ENCODE results near the gene AASDHPPT. TPM values are rescaled to one million over a fixed set of nuclear protein-coding genes. Genes with fewer than 3 reads are reported as not detected.

The AASDHPPT gene
- total RNA-seq, 1 experiment from 2014 or later: 47.1 TPM

DNA sequence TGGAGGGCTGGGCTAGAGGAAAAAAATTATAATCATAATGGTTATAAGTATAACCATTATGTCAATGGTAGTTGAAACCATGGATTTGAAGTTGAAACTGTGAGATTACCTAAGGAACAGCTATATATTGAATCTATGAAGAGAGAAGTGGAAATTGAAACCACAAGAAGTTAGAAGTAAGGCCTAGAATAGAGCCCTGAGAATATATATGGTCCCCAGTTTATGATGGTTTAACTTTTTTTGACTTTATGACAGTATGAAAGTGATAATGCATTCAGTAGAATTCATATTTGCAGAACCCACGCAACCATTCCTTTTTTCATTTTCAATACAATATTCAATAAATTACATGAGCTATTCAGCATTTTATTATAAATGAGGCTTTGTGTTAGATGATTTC is 15.0 kb downstream of the AASDHPPT start:
- H2AK5ac ChIP-seq (ENCODE audit: insufficient read length, low read length): no peak overlapping the region
- no peak overlapping the region for H3K27ac Mint-ChIP-seq
- no peak overlapping the region for H3K4me3 Mint-ChIP-seq
- H3T11ph ChIP-seq (ENCODE audit: low read length): no peak overlapping the region
- H3K9me3 Mint-ChIP-seq: no peaks in the 10 kb centered on the region
- no peaks in the 10 kb centered on the region for H4K20me1 ChIP-seq (ENCODE audit: control insufficient read depth, insufficient read depth, insufficient read length)
- H4K8ac ChIP-seq (replicated peaks; ENCODE audit: insufficient read length, low read depth, low read length): no peak overlapping the region
- peaks cover 33 to 62% (median 61%) of the 10 kb centered on the region in 3 experiments; a peak in 6 of 7 replicates for H3K36me3 Mint-ChIP-seq (ENCODE audit: insufficient read depth in 1 of 3, low read depth in 3 of 3)
- no peak overlapping the region for H2BK20ac ChIP-seq (ENCODE audit: low read depth, low read length, poor library complexity, severe bottlenecking)
- H3K18ac ChIP-seq (ENCODE audit: insufficient read length, low read depth, low read length): no peak overlapping the region
- WGBS (ENCODE audit: extremely low coverage, insufficient read length, low lambda C conversion rate): no CpG with 5 or more reads among the region's 1 CpG
- H3K14ac ChIP-seq (ENCODE audit: insufficient read depth, low read length): no peak overlapping the region
- H2BK12ac ChIP-seq (ENCODE audit: insufficient read length, low read depth, low read length): no peak overlapping the region
- no peak overlapping the region for H3K4ac ChIP-seq (ENCODE audit: low read depth, low read length)
- no peaks in the 10 kb centered on the region for H3K23me2 ChIP-seq (ENCODE audit: insufficient read length, low read depth, low read length, poor library complexity, severe bottlenecking)
- H3K27me3 Mint-ChIP-seq (ENCODE audit: low read depth): no peaks in the 10 kb centered on the region
- H3K56ac ChIP-seq (ENCODE audit: insufficient read length, low read depth, low read length): no peak overlapping the region
- H3K79me2 ChIP-seq (ENCODE audit: insufficient read depth, low read length): peaks cover 4% of the 10 kb centered on the region; the same call in 1 of the 2 replicates
- no peak overlapping the region for H2BK15ac ChIP-seq (ENCODE audit: low read depth, low read length)
- H2BK120ac ChIP-seq (ENCODE audit: low read depth, low read length, poor library complexity, severe bottlenecking): no peak overlapping the region
- no peak overlapping the region for H3K23ac ChIP-seq (ENCODE audit: insufficient read length, low read depth, low read length)
- no peak overlapping the region for H4K5ac ChIP-seq (ENCODE audit: insufficient read length, low read depth, low read length)
- H3K9me3 ChIP-seq (ENCODE audit: control insufficient read depth, low read depth, low read length): no peaks in the 10 kb centered on the region
- no peak overlapping the region for H2BK5ac ChIP-seq (ENCODE audit: insufficient read length, low read length)
- H2AFZ ChIP-seq (ENCODE audit: low read length): no peak overlapping the region
- H3K9ac ChIP-seq (ENCODE audit: extremely low read depth, insufficient read length, low read length): no peak overlapping the region
- no peak overlapping the region for H3K27ac ChIP-seq (ENCODE audit: insufficient read length, low read depth, low read length)
- no peaks in the 10 kb centered on the region for H3K27me3 ChIP-seq (ENCODE audit: insufficient read depth, low read length)
- no peak overlapping the region for H3K4me2 ChIP-seq (ENCODE audit: insufficient read depth, insufficient read length, low read length)
- no peaks in the 10 kb centered on the region for H3K4me1 ChIP-seq (ENCODE audit: insufficient read depth, low read length)
- no peak for DNase-seq
- H4K91ac ChIP-seq (ENCODE audit: insufficient read length, low read depth, low read length): no peak overlapping the region
- TF ChIP-seq, protein P1, sequence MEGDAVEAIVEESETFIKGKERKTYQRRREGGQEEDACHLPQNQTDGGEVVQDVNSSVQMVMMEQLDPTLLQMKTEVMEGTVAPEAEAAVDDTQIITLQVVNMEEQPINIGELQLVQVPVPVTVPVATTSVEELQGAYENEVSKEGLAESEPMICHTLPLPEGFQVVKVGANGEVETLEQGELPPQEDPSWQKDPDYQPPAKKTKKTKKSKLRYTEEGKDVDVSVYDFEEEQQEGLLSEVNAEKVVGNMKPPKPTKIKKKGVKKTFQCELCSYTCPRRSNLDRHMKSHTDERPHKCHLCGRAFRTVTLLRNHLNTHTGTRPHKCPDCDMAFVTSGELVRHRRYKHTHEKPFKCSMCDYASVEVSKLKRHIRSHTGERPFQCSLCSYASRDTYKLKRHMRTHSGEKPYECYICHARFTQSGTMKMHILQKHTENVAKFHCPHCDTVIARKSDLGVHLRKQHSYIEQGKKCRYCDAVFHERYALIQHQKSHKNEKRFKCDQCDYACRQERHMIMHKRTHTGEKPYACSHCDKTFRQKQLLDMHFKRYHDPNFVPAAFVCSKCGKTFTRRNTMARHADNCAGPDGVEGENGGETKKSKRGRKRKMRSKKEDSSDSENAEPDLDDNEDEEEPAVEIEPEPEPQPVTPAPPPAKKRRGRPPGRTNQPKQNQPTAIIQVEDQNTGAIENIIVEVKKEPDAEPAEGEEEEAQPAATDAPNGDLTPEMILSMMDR (conservative IDR thresholded peaks at IDR 0.05): no peak
- peaks cover 5 to 6% of the 10 kb centered on the region in 2 experiments for H3K4me1 Mint-ChIP-seq
- peaks cover 3% of the 10 kb centered on the region for H3K79me1 ChIP-seq (ENCODE audit: insufficient read depth, low read depth, low read length, poor library complexity, severe bottlenecking)
